ENCODE data around the gene TBX6.

DNA sequence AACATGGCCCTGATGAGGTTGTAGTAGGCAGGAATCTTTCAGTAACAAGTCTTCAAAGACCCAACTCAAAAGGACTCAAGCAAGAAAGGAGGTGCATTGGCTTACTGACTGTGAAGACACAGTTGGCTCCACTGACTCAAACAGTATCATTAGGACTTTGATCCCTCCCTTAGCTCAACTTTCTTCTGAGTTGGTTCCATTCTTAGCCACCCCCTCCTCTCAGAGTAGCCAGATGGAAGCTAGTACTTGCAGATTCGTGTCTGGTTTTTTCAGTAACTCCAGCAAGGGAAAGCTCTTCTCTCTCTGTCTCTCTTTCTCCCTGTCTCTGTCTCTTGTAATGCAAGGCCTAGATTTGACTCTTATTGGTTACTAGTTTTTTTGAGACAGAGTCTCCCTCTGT, 36.3 kb upstream of the TBX6 start:
- TF ChIP-seq, protein P1, sequence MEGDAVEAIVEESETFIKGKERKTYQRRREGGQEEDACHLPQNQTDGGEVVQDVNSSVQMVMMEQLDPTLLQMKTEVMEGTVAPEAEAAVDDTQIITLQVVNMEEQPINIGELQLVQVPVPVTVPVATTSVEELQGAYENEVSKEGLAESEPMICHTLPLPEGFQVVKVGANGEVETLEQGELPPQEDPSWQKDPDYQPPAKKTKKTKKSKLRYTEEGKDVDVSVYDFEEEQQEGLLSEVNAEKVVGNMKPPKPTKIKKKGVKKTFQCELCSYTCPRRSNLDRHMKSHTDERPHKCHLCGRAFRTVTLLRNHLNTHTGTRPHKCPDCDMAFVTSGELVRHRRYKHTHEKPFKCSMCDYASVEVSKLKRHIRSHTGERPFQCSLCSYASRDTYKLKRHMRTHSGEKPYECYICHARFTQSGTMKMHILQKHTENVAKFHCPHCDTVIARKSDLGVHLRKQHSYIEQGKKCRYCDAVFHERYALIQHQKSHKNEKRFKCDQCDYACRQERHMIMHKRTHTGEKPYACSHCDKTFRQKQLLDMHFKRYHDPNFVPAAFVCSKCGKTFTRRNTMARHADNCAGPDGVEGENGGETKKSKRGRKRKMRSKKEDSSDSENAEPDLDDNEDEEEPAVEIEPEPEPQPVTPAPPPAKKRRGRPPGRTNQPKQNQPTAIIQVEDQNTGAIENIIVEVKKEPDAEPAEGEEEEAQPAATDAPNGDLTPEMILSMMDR (IDR thresholded peaks at IDR 0.05; ENCODE audit: insufficient read depth, low read length), result no peak
- no peak for TF ChIP-seq POLR2AphosphoS5 (IDR thresholded peaks at IDR 0.05; ENCODE audit: low read depth)
- TF ChIP-seq, protein P2, sequence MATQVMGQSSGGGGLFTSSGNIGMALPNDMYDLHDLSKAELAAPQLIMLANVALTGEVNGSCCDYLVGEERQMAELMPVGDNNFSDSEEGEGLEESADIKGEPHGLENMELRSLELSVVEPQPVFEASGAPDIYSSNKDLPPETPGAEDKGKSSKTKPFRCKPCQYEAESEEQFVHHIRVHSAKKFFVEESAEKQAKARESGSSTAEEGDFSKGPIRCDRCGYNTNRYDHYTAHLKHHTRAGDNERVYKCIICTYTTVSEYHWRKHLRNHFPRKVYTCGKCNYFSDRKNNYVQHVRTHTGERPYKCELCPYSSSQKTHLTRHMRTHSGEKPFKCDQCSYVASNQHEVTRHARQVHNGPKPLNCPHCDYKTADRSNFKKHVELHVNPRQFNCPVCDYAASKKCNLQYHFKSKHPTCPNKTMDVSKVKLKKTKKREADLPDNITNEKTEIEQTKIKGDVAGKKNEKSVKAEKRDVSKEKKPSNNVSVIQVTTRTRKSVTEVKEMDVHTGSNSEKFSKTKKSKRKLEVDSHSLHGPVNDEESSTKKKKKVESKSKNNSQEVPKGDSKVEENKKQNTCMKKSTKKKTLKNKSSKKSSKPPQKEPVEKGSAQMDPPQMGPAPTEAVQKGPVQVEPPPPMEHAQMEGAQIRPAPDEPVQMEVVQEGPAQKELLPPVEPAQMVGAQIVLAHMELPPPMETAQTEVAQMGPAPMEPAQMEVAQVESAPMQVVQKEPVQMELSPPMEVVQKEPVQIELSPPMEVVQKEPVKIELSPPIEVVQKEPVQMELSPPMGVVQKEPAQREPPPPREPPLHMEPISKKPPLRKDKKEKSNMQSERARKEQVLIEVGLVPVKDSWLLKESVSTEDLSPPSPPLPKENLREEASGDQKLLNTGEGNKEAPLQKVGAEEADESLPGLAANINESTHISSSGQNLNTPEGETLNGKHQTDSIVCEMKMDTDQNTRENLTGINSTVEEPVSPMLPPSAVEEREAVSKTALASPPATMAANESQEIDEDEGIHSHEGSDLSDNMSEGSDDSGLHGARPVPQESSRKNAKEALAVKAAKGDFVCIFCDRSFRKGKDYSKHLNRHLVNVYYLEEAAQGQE (IDR thresholded peaks at IDR 0.05; ENCODE audit: insufficient replicate concordance, low read depth), result no peak
- no peak for TF ChIP-seq GABPA (IDR thresholded peaks at IDR 0.05; ENCODE audit: low read depth)
- TF ChIP-seq SPI1 (IDR thresholded peaks at IDR 0.05; ENCODE audit: borderline replicate concordance, low read depth), result no peak

Measured in HL-60 (cell line).